Heart left ventricle (tissue), 16 donors: ENCODE results near the gene LRRC23. TPM values are rescaled to one million over a fixed set of nuclear protein-coding genes. Genes with fewer than 3 reads are reported as not detected.

ENCODE experiments used
- ATAC-seq, 4 donors: fragments of 200-7000 bp; cut with Tn5 transposase; one replicate each; pipeline ENCODE4 v1.9.1; 2020 to 2022; ENCODE audit warnings: moderate library complexity in 4 of 4, mild to moderate bottlenecking in 3 of 4, moderate number of reproducible peaks in 1 of 4
- DNase-seq, 5 donors: peaks; one replicate each; pipeline ENCODE4 v3.0.0-alpha.2; 2020
- H3K27ac ChIP-seq, 12 donors: fragments of 200-600 bp; sonication (generic) in 4 of 12; one replicate each; pipeline versions ENCODE4 v1.5.0 to v1.8.0; 2016 to 2022; ENCODE audit warnings: mild to moderate bottlenecking in 2 of 12
- H3K27me3 ChIP-seq, 9 donors: fragments of 200-600 bp; sonication (generic) in 2 of 9; one replicate each; pipeline versions ENCODE4 v1.5.1 to v1.8.0; 2016 to 2022; ENCODE audit warnings: mild to moderate bottlenecking in 3 of 9
- H3K36me3 ChIP-seq, 9 donors: fragments of 200-600 bp; sonication (generic) in 2 of 9; one replicate each; pipeline versions ENCODE4 v1.5.0 to v1.8.0; 2018 to 2022; ENCODE audit warnings: mild to moderate bottlenecking in 2 of 9
- H3K4me1 ChIP-seq, 12 donors: fragments of 200-600 bp; sonication (generic) in 4 of 12; one replicate each; pipeline versions ENCODE4 v1.5.0 to v1.8.0; 2016 to 2022; ENCODE audit warnings: mild to moderate bottlenecking in 3 of 12
- H3K4me3 ChIP-seq, 12 donors: fragments of 200-600 bp; sonication (generic) in 4 of 12; one replicate each; pipeline versions ENCODE4 v1.5.0 to v1.8.0; 2017 to 2022; ENCODE audit warnings: mild to moderate bottlenecking in 9 of 12, moderate library complexity in 4 of 12
- H3K9me3 ChIP-seq, 12 donors: fragments of 200-600 bp; sonication (generic) in 4 of 12; one replicate each; pipeline versions ENCODE4 v1.5.0 to v1.8.0; 2016 to 2022; ENCODE audit warnings: mild to moderate bottlenecking in 1 of 12
- POLR2A ChIP-seq, 2 donors: fragments of 450-650 bp; IDR thresholded peaks; one replicate each; pipeline ENCODE4 v1.6.1; 2017; ENCODE audit warnings: antibody characterized with exemption in 2 of 2, mild to moderate bottlenecking in 2 of 2, moderate library complexity in 2 of 2
- WGBS, 4 donors: extraction: QIAGEN DNeasy Blood & Tissue Kit in 2 of 4; methylation state at CpG; one replicate each; pipeline versions ENCODE4 v1.1.5 to v1.1.7; 2013 to 2018; 5-methylcytosine and 5-hydroxymethylcytosine counted together
- intact Hi-C, 10 donors: fragments of 100-400 bp; cut with DNase I; formaldehyde crosslinking; loops; one replicate each; pipeline versions ENCODE4 v1.11.1 to v1.14.2; 2022
- polyA plus RNA-seq, 2 donors: library from polyadenylated mRNA; stranded (reverse); fragments of 200-250 nt; gene quantifications; one replicate each; pipeline ENCODE4 v1.2.3, GENCODE V29; 2013
- total RNA-seq, 9 donors: library from RNA; depleted of rRNA in 2 of 9; stranded (reverse); fragments of >200 nt in 2 of 9; fragmentation: NEBNext Ultra II Directional in 3 of 9; extraction: Animal tissue kit (Norgen Biotek cat#: 25700) in 3 of 9; gene quantifications; one replicate each; pipeline versions ENCODE4 v1.1.0 to v1.2.4, GENCODE V29; 2016 to 2023
- TF ChIP-seq, protein P1 (sequence below), 12 donors: fragments of 200-600 bp; sonication (generic) in 4 of 12; IDR thresholded peaks; one replicate each; pipeline versions ENCODE4 v1.5.0 to v1.8.0; 2018 to 2022; ENCODE audit warnings: antibody characterized with exemption in 12 of 12, mild to moderate bottlenecking in 5 of 12
- donor health status: ischemic (EF 13 %, LVEDD 7.1; RV severe dilation, severe dysfunction).
- donor health status: healthy with polysubstance abuse.
- donor health status: DM: no; HTN: yes; CAD: no.
- donor health status: DM: no; HTN: no; CAD: no.
- donor health status: ischemic (EF 25% LVEDD 6.9; RV normal size, moderate dysfunction).
- donor health status: ischemic (EF 25% LVEDD 5.7; RV mildly dilated, moderate dysfunction).
- donor health status: healthy.
- donor health status: DM: yes; HTN: yes; CAD: no.
- donor health status: ischemic (EF 35%, LVEDD 5.7; RV mildly dilated, moderate dysfunction).
- donor health status: nonischemic (EF 11% LVEDD 7.7; RV severe dilation, severe dysfunction).
- donor health status: DM: yes; HTN: yes; CAD: no.
- donor health status: PGD.
- donor health status: ischemic (EF 29% LVEDD 5.4; RV normal size, mild dysfunction).
- donor health status: nonischemic (EF 23%, LVEDD 6.1; RV moderate dilation, normal function).

LRRC23 gene
- total and polyA plus RNA-seq, 11 donors: 8.2 to 15.3 (median 11.3) TPM

DNA sequence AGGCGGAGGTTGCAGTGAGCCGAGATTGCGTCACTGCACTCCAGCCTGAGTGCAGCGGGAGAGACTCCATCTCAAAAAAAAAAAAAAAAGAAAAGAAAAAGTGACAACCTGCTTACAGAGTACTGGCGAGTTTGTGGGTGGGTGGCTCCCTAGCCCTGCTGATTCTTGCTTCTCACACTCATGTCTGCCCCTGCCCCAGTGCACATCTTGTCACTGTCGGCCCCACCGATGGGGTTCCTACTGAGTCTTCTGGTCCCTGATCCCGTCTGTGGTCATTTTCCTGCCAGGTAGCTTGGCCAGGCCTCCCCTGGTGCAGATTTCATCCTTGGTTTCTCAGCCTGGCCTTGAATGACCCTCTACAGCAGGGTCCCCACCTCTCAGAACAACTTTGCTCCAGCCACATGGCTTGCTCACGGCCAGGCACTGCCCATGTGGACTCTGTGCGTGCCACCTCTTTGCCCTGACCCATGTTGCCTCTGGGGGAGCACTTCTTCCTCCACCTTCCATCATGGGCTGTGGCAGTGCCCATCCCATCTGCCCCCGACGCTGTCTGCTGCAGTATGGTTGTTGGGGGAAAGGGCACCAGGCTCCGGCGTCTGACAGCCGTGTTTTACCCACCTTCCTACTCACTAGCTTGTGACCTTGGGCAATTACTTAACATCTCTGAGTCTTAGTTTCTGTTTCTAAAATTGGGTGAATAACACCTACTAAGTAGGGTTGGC is 44.4 kb downstream of the LRRC23 start:
- Histone ChIP-seq H3K27ac (peak overlapping the region in 1 of 12 donors; percentile 97), H3K36me3 (peaks cover 0 to 21% (median 13%) of the 10 kb centered on the region in 9 donors), H3K4me1 (peaks cover 0 to 73% (median 28%) of the 10 kb centered on the region in 12 donors), H3K27me3 (no peaks in the 10 kb centered on the region), H3K9me3 (no peaks in the 10 kb centered on the region), H3K4me3 (peak overlapping the region in 1 of 12 donors; percentile 15)
- TF ChIP-seq, protein P1, sequence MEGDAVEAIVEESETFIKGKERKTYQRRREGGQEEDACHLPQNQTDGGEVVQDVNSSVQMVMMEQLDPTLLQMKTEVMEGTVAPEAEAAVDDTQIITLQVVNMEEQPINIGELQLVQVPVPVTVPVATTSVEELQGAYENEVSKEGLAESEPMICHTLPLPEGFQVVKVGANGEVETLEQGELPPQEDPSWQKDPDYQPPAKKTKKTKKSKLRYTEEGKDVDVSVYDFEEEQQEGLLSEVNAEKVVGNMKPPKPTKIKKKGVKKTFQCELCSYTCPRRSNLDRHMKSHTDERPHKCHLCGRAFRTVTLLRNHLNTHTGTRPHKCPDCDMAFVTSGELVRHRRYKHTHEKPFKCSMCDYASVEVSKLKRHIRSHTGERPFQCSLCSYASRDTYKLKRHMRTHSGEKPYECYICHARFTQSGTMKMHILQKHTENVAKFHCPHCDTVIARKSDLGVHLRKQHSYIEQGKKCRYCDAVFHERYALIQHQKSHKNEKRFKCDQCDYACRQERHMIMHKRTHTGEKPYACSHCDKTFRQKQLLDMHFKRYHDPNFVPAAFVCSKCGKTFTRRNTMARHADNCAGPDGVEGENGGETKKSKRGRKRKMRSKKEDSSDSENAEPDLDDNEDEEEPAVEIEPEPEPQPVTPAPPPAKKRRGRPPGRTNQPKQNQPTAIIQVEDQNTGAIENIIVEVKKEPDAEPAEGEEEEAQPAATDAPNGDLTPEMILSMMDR (IDR thresholded peaks at IDR 0.05): no peak
- no peak for TF ChIP-seq POLR2A (IDR thresholded peaks at IDR 0.05)
- 86 to 90% (median 88%) methylated on average over 15 of the region's 15 CpGs for WGBS, 4 donors
- intact Hi-C loops: loop anchor here in 7 of 10 donors (5.0 to 10.0 kb wide), 4 partner anchors 143 to 163 kb away; partner anchors contain the start of genes C1R (in 5 of the 7) and C1RL (in 1 of the 7)
- DNase-seq: peak in 2 of 5 donors; percentile 15 to 45
- ATAC-seq: no peak

DNA sequence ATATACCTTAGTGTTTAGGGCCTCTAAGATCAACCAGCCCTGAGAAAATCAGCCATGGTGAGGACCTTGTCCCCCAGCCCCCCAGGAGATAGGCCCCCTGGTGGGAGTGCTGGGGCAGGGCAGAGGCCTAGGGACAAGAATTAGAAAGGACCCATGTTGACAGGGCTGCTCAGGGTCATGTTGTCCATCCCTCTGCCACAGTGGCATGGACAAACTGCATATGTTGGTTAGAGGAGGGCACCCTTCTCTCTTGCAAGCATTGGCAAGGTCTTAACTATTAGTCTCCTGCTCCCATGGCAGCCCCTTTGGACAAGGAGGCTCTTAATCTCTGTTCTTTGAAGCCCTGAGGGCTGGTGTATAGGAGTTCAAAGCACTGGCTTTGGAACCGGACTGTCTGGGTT is 45.8 kb downstream of the LRRC23 start:
- TF ChIP-seq POLR2A (IDR thresholded peaks at IDR 0.05): no peak
- TF ChIP-seq, protein P1 (IDR thresholded peaks at IDR 0.05): no peak
- Histone ChIP-seq H3K27ac (peak overlapping the region in 2 of 12 donors; percentile 82 to 97), H3K27me3 (no peaks in the 10 kb centered on the region), H3K4me3 (peak overlapping the region in 1 of 12 donors; percentile 66), H3K36me3 (peaks cover 0 to 18% (median 9%) of the 10 kb centered on the region in 9 donors), H3K9me3 (no peaks in the 10 kb centered on the region), H3K4me1 (peaks cover 0 to 78% (median 25%) of the 10 kb centered on the region in 12 donors)
- DNase-seq (peak in 1 of 5 donors; percentile 9), ATAC-seq (no peak)
- intact Hi-C loops: no loop called here
- 67 to 92% (median 82%) methylated on average over 1 of the region's 1 CpG for WGBS, 4 donors

DNA sequence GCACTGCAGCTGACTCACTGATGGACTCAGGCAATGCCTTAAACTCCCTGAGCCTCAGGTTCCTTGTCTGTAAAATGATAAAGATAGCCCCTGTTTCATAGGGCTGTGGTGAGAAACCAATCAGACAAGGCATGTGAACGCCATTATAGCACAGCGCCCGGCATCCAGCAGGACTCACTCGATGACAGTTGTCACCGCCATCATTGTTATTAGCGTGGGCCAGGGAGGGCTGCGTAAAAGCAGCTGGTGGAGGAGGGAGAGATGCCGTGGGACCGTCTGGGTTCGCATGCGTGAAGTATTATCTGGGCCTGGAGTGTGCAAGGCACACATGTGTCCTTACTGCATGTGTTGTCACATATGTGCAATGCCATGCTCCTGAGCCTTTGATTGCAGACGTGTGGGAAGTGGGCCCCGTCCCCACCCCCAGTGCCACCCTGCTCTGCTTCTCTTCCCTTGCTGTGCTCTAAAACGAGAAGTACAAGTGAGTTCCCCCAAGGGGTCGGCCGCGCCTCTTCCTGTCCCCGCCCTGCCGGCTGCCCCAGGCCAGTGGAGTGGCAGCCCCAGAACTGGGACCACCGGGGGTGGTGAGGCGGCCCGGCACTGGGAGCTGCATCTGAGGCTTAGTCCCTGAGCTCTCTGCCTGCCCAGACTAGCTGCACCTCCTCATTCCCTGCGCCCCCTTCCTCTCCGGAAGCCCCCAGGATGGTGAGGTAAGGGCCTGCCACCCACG is 46.4 kb downstream of the LRRC23 start, which contains the start of gene PTPN6:
Gene PTPN6 (plus strand): TSS at position 546 of the 730 bp plus-strand sequence. CDS start 157 bp downstream, at position 703.
- TF ChIP-seq, protein P1 (IDR thresholded peaks at IDR 0.05): no peak
- no peak for TF ChIP-seq POLR2A (IDR thresholded peaks at IDR 0.05)
- 71 to 81% (median 79%) methylated on average over 24 to 25 of the region's 25 CpGs for WGBS, 4 donors
- peak within 1 kb of the TSS in 11 of 12 donors; percentile 8 to 97 (median 48) for H3K27ac ChIP-seq
- peak within 1 kb of the TSS in 10 of 12 donors; percentile 12 to 66 (median 43) for H3K4me3 ChIP-seq
- peak in 4 of 5 donors; percentile 69 to 90 (median 74) for DNase-seq
- peaks cover 0 to 12% (median 9%) of the 10 kb centered on the region in 9 donors for H3K36me3 ChIP-seq
- intact Hi-C loops: no loop called here
- H3K4me1 ChIP-seq: peaks cover 0 to 78% (median 19%) of the 10 kb centered on the region in 12 donors
- peak in 3 of 4 donors; percentile 33 to 56 (median 38) for ATAC-seq
- no peaks in the 10 kb centered on the region for H3K9me3 ChIP-seq
- no peaks in the 10 kb centered on the region for H3K27me3 ChIP-seq
